ENCODE results near the gene ASTN1. TPM values are rescaled to one million over a fixed set of nuclear protein-coding genes. Genes with fewer than 3 reads are reported as not detected.

Gene ASTN1
- total RNA-seq, 1 experiment from 2014 or later: 0.42 TPM

DNA sequence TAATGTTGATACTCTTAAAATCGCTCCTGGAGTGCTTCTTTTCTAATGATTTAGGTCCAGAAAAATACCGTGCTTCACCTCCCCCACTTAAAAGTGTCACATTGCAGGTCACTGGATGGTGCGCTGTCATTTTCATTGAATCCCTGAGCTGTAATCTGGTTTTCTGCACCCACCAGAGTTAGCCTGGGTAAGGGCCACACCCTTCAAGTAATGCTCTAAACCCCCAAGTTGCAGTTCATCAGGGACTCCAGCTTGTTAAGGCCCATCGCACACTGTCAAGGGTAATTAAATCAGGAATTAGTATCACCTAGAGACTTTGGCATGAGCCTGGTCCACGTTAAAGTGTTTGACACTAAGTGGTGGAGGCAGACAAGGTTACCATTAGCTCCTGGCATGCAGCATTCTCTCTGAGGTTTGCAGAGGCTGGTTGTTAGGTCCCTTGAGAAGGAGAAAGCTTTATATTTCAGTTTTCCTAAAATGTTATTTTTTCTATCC, 34.0 kb downstream of the ASTN1 start:
- no peaks in the 10 kb centered on the region for H3K9me2 ChIP-seq (ENCODE audit: insufficient read depth)
- no peak for TF ChIP-seq ATF3 (IDR thresholded peaks at IDR 0.05)
- no peak for TF ChIP-seq CEBPB (IDR thresholded peaks at IDR 0.05; ENCODE audit: low read depth)
- TF ChIP-seq ZFX (IDR thresholded peaks at IDR 0.05): no peak
- no peak for TF ChIP-seq ZNF274 (IDR thresholded peaks at IDR 0.05; ENCODE audit: low read depth, low read length)
- no peak for TF ChIP-seq EGR1 (IDR thresholded peaks at IDR 0.05; ENCODE audit: low read depth)
- TF ChIP-seq, protein P1, sequence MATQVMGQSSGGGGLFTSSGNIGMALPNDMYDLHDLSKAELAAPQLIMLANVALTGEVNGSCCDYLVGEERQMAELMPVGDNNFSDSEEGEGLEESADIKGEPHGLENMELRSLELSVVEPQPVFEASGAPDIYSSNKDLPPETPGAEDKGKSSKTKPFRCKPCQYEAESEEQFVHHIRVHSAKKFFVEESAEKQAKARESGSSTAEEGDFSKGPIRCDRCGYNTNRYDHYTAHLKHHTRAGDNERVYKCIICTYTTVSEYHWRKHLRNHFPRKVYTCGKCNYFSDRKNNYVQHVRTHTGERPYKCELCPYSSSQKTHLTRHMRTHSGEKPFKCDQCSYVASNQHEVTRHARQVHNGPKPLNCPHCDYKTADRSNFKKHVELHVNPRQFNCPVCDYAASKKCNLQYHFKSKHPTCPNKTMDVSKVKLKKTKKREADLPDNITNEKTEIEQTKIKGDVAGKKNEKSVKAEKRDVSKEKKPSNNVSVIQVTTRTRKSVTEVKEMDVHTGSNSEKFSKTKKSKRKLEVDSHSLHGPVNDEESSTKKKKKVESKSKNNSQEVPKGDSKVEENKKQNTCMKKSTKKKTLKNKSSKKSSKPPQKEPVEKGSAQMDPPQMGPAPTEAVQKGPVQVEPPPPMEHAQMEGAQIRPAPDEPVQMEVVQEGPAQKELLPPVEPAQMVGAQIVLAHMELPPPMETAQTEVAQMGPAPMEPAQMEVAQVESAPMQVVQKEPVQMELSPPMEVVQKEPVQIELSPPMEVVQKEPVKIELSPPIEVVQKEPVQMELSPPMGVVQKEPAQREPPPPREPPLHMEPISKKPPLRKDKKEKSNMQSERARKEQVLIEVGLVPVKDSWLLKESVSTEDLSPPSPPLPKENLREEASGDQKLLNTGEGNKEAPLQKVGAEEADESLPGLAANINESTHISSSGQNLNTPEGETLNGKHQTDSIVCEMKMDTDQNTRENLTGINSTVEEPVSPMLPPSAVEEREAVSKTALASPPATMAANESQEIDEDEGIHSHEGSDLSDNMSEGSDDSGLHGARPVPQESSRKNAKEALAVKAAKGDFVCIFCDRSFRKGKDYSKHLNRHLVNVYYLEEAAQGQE (IDR thresholded peaks at IDR 0.05; ENCODE audit: low read depth): no peak
- TF ChIP-seq MAX (IDR thresholded peaks at IDR 0.05): no peak
- TF ChIP-seq SIN3A (IDR thresholded peaks at IDR 0.05; ENCODE audit: low read depth): no peak
- no peak overlapping the region for H3K4me2 ChIP-seq (ENCODE audit: low read length)
- H3K9ac ChIP-seq (ENCODE audit: low read length): no peak overlapping the region
- H4K20me1 ChIP-seq (ENCODE audit: insufficient read depth): no peaks in the 10 kb centered on the region
- H3K36me3 ChIP-seq (ENCODE audit: control insufficient read depth in 1 of 2, insufficient read depth in 2 of 2, low read length in 2 of 2): no peaks in the 10 kb centered on the region
- no TSS peak for BruUV-seq (replicated peaks)
- H3K4me1 ChIP-seq (ENCODE audit: control insufficient read depth in 1 of 2, insufficient read depth in 2 of 2, low read length in 2 of 2): no peaks in the 10 kb centered on the region
- ChIA-PET RAD21 (ENCODE audit: low non-redundant PET in 1 of 2, low total read pairs in 2 of 2, uncharacterized antibody in 2 of 2, unreplicated experiment in 2 of 2) (no interaction called here), POLR2A (no interaction called here), CTCF (no interaction called here)
- ATAC-seq (no peak), DNase-seq (ENCODE audit: low read depth, low spot score) (no peak)
- intact Hi-C loops (cut with micrococcal nuclease): no loop called here
- no peak overlapping the region for H3K27ac ChIP-seq (ENCODE audit: low read depth, low read length)
- H2AFZ ChIP-seq (ENCODE audit: low read depth, low read length, poor library complexity, severe bottlenecking): no peak overlapping the region
- H3K27me3 ChIP-seq (ENCODE audit: insufficient read depth, low read length): peaks cover 4% of the 10 kb centered on the region
- no peaks in the 10 kb centered on the region for H3K79me2 ChIP-seq (ENCODE audit: insufficient read depth, low read length)
- H3K9me3 ChIP-seq (ENCODE audit: control insufficient read depth in 1 of 2, insufficient read depth in 1 of 2, low read depth in 1 of 2, low read length in 2 of 2): no peaks in the 10 kb centered on the region
- H3K4me3 ChIP-seq (replicated peaks in 1 of 2; ENCODE audit: low read depth in 1 of 2, low read length in 2 of 2): no peak overlapping the region

Measured in HCT116 (cell line).